Liver (tissue), 9 donors: ENCODE results near the gene BDKRB1. TPM values are rescaled to one million over a fixed set of nuclear protein-coding genes. Genes with fewer than 3 reads are reported as not detected.

Experiments used
- DNase-seq: peaks from one replicate; pipeline ENCODE4 v3.0.0-alpha.2; 2017; ENCODE audit warnings: low spot score
- H3K27ac ChIP-seq, 2 donors: one replicate each; pipeline ENCODE4 v1.7.0; 2013; ENCODE audit warnings: inconsistent platforms in 2 of 2, low read length in 2 of 2, control low read depth in 1 of 2, low read depth in 1 of 2, mild to moderate bottlenecking in 1 of 2
- H3K27me3 ChIP-seq, 4 donors: one replicate each; pipeline versions ENCODE4 v1.6.1 to v1.7.0; 2013; ENCODE audit warnings: low read length in 3 of 4, inconsistent platforms in 1 of 4, mild to moderate bottlenecking in 1 of 4, moderate library complexity in 1 of 4; ENCODE audit not compliant: control insufficient read depth in 4 of 4, insufficient read depth in 4 of 4
- H3K36me3 ChIP-seq, 4 donors: one replicate each; pipeline versions ENCODE4 v1.6.1 to v1.7.0; 2013; ENCODE audit warnings: low read length in 3 of 4, mild to moderate bottlenecking in 3 of 4, low read depth in 1 of 4, moderate library complexity in 1 of 4; ENCODE audit not compliant: control insufficient read depth in 4 of 4, insufficient read depth in 3 of 4
- H3K4me1 ChIP-seq, 4 donors: one replicate each; pipeline versions ENCODE4 v1.6.1 to v1.7.0; 2013; ENCODE audit warnings: low read length in 3 of 4, mild to moderate bottlenecking in 3 of 4, moderate library complexity in 1 of 4; ENCODE audit not compliant: control insufficient read depth in 4 of 4, insufficient read depth in 4 of 4
- H3K4me3 ChIP-seq, 3 donors: one replicate each; pipeline versions ENCODE4 v1.6.1 to v1.7.0; 2013; ENCODE audit warnings: low read length in 3 of 3, control low read depth in 1 of 3, low read depth in 1 of 3, mild to moderate bottlenecking in 1 of 3
- H3K9ac ChIP-seq, 2 donors: one replicate each; pipeline ENCODE4 v1.7.0; 2013; ENCODE audit warnings: low read length in 2 of 2, mild to moderate bottlenecking in 2 of 2, moderate library complexity in 2 of 2, control low read depth in 1 of 2, low read depth in 1 of 2
- H3K9me3 ChIP-seq, 4 donors: one replicate each; pipeline versions ENCODE4 v1.6.1 to v1.7.0; 2013; ENCODE audit warnings: low read length in 3 of 4; ENCODE audit not compliant: control insufficient read depth in 4 of 4
- EGR1 ChIP-seq, 2 donors: IDR thresholded peaks; 2 replicates each; pipeline ENCODE4 v1.6.1; 2016 to 2018; ENCODE audit warnings: antibody characterized with exemption in 2 of 2, low read depth in 2 of 2
- FOXA1 ChIP-seq: IDR thresholded peaks from 2 replicates; pipeline ENCODE4 v1.6.1; 2016; ENCODE audit warnings: antibody characterized with exemption
- FOXA2 ChIP-seq: IDR thresholded peaks from 2 replicates; pipeline ENCODE4 v1.6.1; 2016; ENCODE audit warnings: antibody characterized with exemption
- GABPA ChIP-seq, 2 donors: IDR thresholded peaks in 1 of 2; conservative IDR thresholded peaks in 1 of 2; 2 replicates each; pipeline ENCODE4 v1.6.1; 2016; ENCODE audit warnings: antibody characterized with exemption in 2 of 2, mild to moderate bottlenecking in 1 of 2, moderate library complexity in 1 of 2
- HNF4A ChIP-seq, 2 donors: conservative IDR thresholded peaks; 2 replicates each; pipeline ENCODE4 v1.6.1; 2016; ENCODE audit warnings: antibody characterized with exemption in 2 of 2, mild to moderate bottlenecking in 2 of 2
- HNF4G ChIP-seq: IDR thresholded peaks from 2 replicates; pipeline ENCODE4 v1.6.1; 2016; ENCODE audit warnings: antibody characterized with exemption
- JUND ChIP-seq, 2 donors: IDR thresholded peaks; 2 replicates each; pipeline ENCODE4 v1.6.1; 2016; ENCODE audit warnings: antibody characterized with exemption in 2 of 2
- NR2F2 ChIP-seq: IDR thresholded peaks from 2 replicates; pipeline ENCODE4 v1.6.1; 2016; ENCODE audit warnings: antibody characterized with exemption
- RAD21 ChIP-seq, 2 donors: IDR thresholded peaks; 2 replicates each; pipeline ENCODE4 v1.6.1; 2016; ENCODE audit warnings: antibody characterized with exemption in 2 of 2, mild to moderate bottlenecking in 2 of 2
- RXRA ChIP-seq, 2 donors: IDR thresholded peaks; 2 replicates each; pipeline ENCODE4 v1.6.1; 2017 to 2018; ENCODE audit warnings: antibody characterized with exemption in 2 of 2, mild to moderate bottlenecking in 1 of 2
- SP1 ChIP-seq: IDR thresholded peaks from 2 replicates; pipeline ENCODE4 v1.6.1; 2018; ENCODE audit warnings: antibody characterized with exemption, mild to moderate bottlenecking
- TAF1 ChIP-seq: conservative IDR thresholded peaks from 2 replicates; pipeline ENCODE4 v1.6.1; 2016; ENCODE audit warnings: antibody characterized with exemption, mild to moderate bottlenecking
- YY1 ChIP-seq: IDR thresholded peaks from 2 replicates; pipeline ENCODE4 v1.6.1; 2016; ENCODE audit warnings: antibody characterized with exemption, mild to moderate bottlenecking
- WGBS: extraction: QIAGEN DNeasy Blood & Tissue Kit; methylation state at CpG from one replicate; pipeline ENCODE4 v1.1.7; 2013; 5-methylcytosine and 5-hydroxymethylcytosine counted together
- polyA plus RNA-seq, 2 donors: library from polyadenylated mRNA; stranded (reverse) in 1 of 2; unstranded in 1 of 2; fragments of 200-250 nt in 1 of 2; fragments of >200 nt in 1 of 2; fragmentation: Nextera tagmentation in 1 of 2; extraction: Ambion mirVana in 1 of 2; gene quantifications; one replicate each; pipeline versions ENCODE4 v1.2.1 to v1.2.3, GENCODE V29; 2013 to 2015
- total RNA-seq, 2 donors: library from RNA; depleted of rRNA; stranded (reverse); fragments of >200 nt; gene quantifications; one replicate each; pipeline ENCODE4 v1.2.3, GENCODE V29; 2014
- TF ChIP-seq, protein P1 (sequence below): IDR thresholded peaks from 2 replicates; pipeline ENCODE4 v1.6.1; 2016; ENCODE audit warnings: antibody characterized with exemption
- TF ChIP-seq, protein P2 (sequence below): IDR thresholded peaks from 2 replicates; pipeline ENCODE4 v1.6.1; 2016; ENCODE audit warnings: antibody characterized with exemption
- TF ChIP-seq, protein P3 (sequence below): IDR thresholded peaks from 2 replicates; pipeline ENCODE4 v1.6.1; 2016; ENCODE audit warnings: antibody characterized with exemption, mild to moderate bottlenecking
- TF ChIP-seq, protein P4 (sequence below): IDR thresholded peaks from 2 replicates; pipeline ENCODE4 v1.6.1; 2016; ENCODE audit warnings: antibody characterized with exemption
- donor health status: healthy.
- donor health status: healthy.
- donor health status: healthy.
- donor health status: healthy.
- donor health status: healthy.

Gene BDKRB1
- total and polyA plus RNA-seq, 4 donors, result not detected

DNA sequence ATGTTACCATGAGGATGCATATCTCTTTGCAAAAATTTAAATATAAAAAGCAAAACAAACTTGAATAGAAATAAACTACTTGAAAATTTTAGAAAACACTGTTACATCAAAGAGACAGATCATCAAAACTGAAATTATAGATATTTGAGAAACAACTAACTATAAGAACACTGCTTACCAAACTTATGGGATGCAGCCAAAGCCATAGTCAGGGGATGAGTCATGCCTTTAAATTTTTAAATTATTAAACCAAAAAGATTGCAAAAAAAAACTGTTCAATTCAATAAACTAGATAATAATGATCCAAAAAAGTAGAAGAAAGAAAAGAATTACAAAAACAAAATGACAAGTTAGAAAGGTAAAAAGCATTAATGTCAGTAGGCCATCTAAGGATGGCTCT, 43.9 kb upstream of the BDKRB1 start:
- TF ChIP-seq YY1 (no peak), EGR1 (IDR thresholded peaks at IDR 0.05; ENCODE audit: low read depth in 2 of 2) (no peak), NR2F2 (no peak), HNF4A (conservative IDR thresholded peaks at IDR 0.05) (no peak), SP1 (no peak), HNF4G (no peak), FOXA2 (no peak), RAD21 (IDR thresholded peaks at IDR 0.05) (no peak), JUND (IDR thresholded peaks at IDR 0.05) (no peak), GABPA (IDR thresholded peaks at IDR 0.05 in 1 of 2, conservative IDR thresholded peaks at IDR 0.05 in 1 of 2) (no peak), FOXA1 (no peak), TAF1 (no peak)
- TF ChIP-seq, protein P1, sequence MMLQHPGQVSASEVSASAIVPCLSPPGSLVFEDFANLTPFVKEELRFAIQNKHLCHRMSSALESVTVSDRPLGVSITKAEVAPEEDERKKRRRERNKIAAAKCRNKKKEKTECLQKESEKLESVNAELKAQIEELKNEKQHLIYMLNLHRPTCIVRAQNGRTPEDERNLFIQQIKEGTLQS, result no peak
- TF ChIP-seq, protein P2, sequence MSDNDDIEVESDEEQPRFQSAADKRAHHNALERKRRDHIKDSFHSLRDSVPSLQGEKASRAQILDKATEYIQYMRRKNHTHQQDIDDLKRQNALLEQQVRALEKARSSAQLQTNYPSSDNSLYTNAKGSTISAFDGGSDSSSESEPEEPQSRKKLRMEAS, result no peak
- TF ChIP-seq, protein P3, sequence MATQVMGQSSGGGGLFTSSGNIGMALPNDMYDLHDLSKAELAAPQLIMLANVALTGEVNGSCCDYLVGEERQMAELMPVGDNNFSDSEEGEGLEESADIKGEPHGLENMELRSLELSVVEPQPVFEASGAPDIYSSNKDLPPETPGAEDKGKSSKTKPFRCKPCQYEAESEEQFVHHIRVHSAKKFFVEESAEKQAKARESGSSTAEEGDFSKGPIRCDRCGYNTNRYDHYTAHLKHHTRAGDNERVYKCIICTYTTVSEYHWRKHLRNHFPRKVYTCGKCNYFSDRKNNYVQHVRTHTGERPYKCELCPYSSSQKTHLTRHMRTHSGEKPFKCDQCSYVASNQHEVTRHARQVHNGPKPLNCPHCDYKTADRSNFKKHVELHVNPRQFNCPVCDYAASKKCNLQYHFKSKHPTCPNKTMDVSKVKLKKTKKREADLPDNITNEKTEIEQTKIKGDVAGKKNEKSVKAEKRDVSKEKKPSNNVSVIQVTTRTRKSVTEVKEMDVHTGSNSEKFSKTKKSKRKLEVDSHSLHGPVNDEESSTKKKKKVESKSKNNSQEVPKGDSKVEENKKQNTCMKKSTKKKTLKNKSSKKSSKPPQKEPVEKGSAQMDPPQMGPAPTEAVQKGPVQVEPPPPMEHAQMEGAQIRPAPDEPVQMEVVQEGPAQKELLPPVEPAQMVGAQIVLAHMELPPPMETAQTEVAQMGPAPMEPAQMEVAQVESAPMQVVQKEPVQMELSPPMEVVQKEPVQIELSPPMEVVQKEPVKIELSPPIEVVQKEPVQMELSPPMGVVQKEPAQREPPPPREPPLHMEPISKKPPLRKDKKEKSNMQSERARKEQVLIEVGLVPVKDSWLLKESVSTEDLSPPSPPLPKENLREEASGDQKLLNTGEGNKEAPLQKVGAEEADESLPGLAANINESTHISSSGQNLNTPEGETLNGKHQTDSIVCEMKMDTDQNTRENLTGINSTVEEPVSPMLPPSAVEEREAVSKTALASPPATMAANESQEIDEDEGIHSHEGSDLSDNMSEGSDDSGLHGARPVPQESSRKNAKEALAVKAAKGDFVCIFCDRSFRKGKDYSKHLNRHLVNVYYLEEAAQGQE, result no peak
- Histone ChIP-seq H3K27me3 (no peaks in the 10 kb centered on the region), H3K4me3 (no peak overlapping the region), H3K4me1 (peaks cover 0 to 4% (median 3%) of the 10 kb centered on the region in 4 donors), H3K9me3 (no peaks in the 10 kb centered on the region), H3K36me3 (no peaks in the 10 kb centered on the region), H3K9ac (no peak overlapping the region), H3K27ac (no peak overlapping the region)
- no peak for DNase-seq

DNA sequence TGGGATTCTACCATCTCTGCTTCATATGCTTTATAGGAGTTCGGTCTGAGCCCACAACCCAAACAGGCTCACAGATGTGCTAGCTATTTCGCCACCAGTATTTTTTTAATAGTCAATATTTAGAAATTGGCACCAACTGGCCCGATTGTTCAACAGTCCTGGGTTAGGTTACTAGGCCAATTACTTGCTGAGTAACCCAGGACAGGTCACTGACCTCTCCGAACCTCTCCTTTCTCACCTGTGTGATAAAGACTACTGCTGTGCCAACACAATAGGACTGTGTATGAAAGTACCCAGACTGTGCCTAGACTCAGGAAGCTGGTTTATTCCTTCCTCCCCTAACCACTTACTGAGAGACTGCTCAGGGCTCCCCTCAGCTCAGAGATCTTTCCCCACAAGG, 43.1 kb upstream of the BDKRB1 start:
- no peak for DNase-seq
- TF ChIP-seq YY1, result no peak
- TF ChIP-seq HNF4A (conservative IDR thresholded peaks at IDR 0.05), result peak; percentile 23 to 57
- peak in 1 of 2 donors; percentile 22 for TF ChIP-seq JUND (IDR thresholded peaks at IDR 0.05)
- TF ChIP-seq, protein P4, sequence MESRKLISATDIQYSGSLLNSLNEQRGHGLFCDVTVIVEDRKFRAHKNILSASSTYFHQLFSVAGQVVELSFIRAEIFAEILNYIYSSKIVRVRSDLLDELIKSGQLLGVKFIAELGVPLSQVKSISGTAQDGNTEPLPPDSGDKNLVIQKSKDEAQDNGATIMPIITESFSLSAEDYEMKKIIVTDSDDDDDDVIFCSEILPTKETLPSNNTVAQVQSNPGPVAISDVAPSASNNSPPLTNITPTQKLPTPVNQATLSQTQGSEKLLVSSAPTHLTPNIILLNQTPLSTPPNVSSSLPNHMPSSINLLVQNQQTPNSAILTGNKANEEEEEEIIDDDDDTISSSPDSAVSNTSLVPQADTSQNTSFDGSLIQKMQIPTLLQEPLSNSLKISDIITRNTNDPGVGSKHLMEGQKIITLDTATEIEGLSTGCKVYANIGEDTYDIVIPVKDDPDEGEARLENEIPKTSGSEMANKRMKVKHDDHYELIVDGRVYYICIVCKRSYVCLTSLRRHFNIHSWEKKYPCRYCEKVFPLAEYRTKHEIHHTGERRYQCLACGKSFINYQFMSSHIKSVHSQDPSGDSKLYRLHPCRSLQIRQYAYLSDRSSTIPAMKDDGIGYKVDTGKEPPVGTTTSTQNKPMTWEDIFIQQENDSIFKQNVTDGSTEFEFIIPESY, result no peak
- TF ChIP-seq FOXA1, result no peak
- TF ChIP-seq RXRA (IDR thresholded peaks at IDR 0.05), result peak; percentile 80 to 97
- TF ChIP-seq EGR1 (IDR thresholded peaks at IDR 0.05; ENCODE audit: low read depth in 2 of 2), result peak in 1 of 2 donors; percentile 24
- TF ChIP-seq, protein P3, result no peak
- TF ChIP-seq SP1, result peak; percentile 19
- TF ChIP-seq, protein P1, result no peak
- 43% methylated on average over 4 of the region's 4 CpGs for WGBS
- no peak overlapping the region for H3K9ac ChIP-seq
- no peaks in the 10 kb centered on the region for H3K9me3 ChIP-seq
- no peaks in the 10 kb centered on the region for H3K27me3 ChIP-seq
- peaks cover 0 to 4% (median 3%) of the 10 kb centered on the region in 4 donors for H3K4me1 ChIP-seq
- no peak overlapping the region for H3K4me3 ChIP-seq
- H3K36me3 ChIP-seq, result no peaks in the 10 kb centered on the region
- H3K27ac ChIP-seq, result no peak overlapping the region
